Measurements from ENCODE around the gene CSNK1A1L. TPM values are rescaled to one million over a fixed set of nuclear protein-coding genes. Genes with fewer than 3 reads are reported as not detected.

The CSNK1A1L gene
- total and polyA plus RNA-seq, 2 of the 4 experiments (the other 2 are of a cell fraction), result not detected

GRCh38 chr13:37085606-37086005 is 19.9 kb downstream of the CSNK1A1L start:
- intact Hi-C loops (cut with micrococcal nuclease) (no loop called here), dilution Hi-C loops (cut with HindIII; ENCODE audit: low sequenced_read_pairs, unreplicated experiment) (no loop called here), in situ Hi-C loops (cut with MboI; ENCODE audit: low sequenced_read_pairs) (loop anchor here (25.0 kb wide), 2 partner anchors 952 to 1127 kb away; no protein-coding TSS in a partner anchor)
- Histone ChIP-seq H3K9me3 (ENCODE audit: control insufficient read depth, insufficient read depth, low read length) (no peaks in the 10 kb centered on the region), H3K27ac (ENCODE audit: insufficient read depth, low read length) (no peak overlapping the region), H2AK5ac (ENCODE audit: low read depth, low read length) (no peak overlapping the region), H3K36me3 (ENCODE audit: control insufficient read depth, insufficient read depth, low read length) (no peaks in the 10 kb centered on the region), H2AFZ (replicated peaks; ENCODE audit: low read length, poor library complexity) (no peak overlapping the region), H3K23ac (ENCODE audit: low read depth, low read length) (no peak overlapping the region), H3K4me1 (ENCODE audit: control insufficient read depth, insufficient read depth, low read length) (no peaks in the 10 kb centered on the region), H2BK120ac (ENCODE audit: low read depth, low read length) (no peak overlapping the region), H4K8ac (ENCODE audit: low read depth in 2 of 2, low read length in 2 of 2) (no peak overlapping the region), H3K79me1 (ENCODE audit: low read depth in 1 of 2, low read length in 2 of 2) (no peaks in the 10 kb centered on the region), H3K18ac (ENCODE audit: low read depth, low read length) (no peak overlapping the region), H4K20me1 (ENCODE audit: insufficient read depth, low read length) (no peaks in the 10 kb centered on the region), H3K14ac (replicated peaks; ENCODE audit: low read depth, low read length) (no peak overlapping the region), H3K56ac (ENCODE audit: extremely low read depth, insufficient read depth, low read length) (no peak overlapping the region), H3K4me2 (ENCODE audit: low read depth, low read length) (no peak overlapping the region), H2BK20ac (ENCODE audit: low read depth, low read length) (no peak overlapping the region), H2AK9ac (replicated peaks; ENCODE audit: low read depth, low read length, poor library complexity) (no peak overlapping the region), H2BK15ac (ENCODE audit: low read depth, low read length) (no peak overlapping the region), H3K9ac (ENCODE audit: low read depth, low read length) (no peak overlapping the region), H3K27me3 (ENCODE audit: control insufficient read depth, insufficient read depth, low read length) (peaks cover 6% of the 10 kb centered on the region; the same call in 1 of the 2 replicates), H3K4me3 (ENCODE audit: insufficient read depth, low read depth, low read length) (no peak overlapping the region), H4K91ac (ENCODE audit: insufficient read depth, low read depth, low read length) (no peak overlapping the region), H3K9me1 (ENCODE audit: insufficient read depth, low read length) (no peaks in the 10 kb centered on the region), H3K4ac (ENCODE audit: low read depth, low read length) (no peak overlapping the region), H4K5ac (ENCODE audit: low read depth, low read length) (no peak overlapping the region), H2BK5ac (ENCODE audit: low read depth, low read length, poor library complexity, severe bottlenecking) (no peak overlapping the region)
- DNase-seq (no peak), ATAC-seq (ENCODE audit: low read depth) (no peak)
- no TSS peak for BruUV-seq (replicated peaks)
- TF ChIP-seq CTCF (conservative IDR thresholded peaks at IDR 0.05; ENCODE audit: low read depth, low read length) (no peak), RCOR1 (IDR thresholded peaks at IDR 0.05; ENCODE audit: insufficient replicate concordance, low read length) (no peak), POLR2A (IDR thresholded peaks at IDR 0.05; ENCODE audit: low read depth, low read length) (no peak), RAD21 (IDR thresholded peaks at IDR 0.05; ENCODE audit: low read length) (no peak), FOS (IDR thresholded peaks at IDR 0.05; ENCODE audit: low read depth, low read length) (no peak), CEBPB (IDR thresholded peaks at IDR 0.05; ENCODE audit: low read depth, low read length) (no peak), SMC3 (IDR thresholded peaks at IDR 0.05; ENCODE audit: low read depth, low read length) (no peak), USF2 (IDR thresholded peaks at IDR 0.05; ENCODE audit: low read depth, low read length) (no peak), MAZ (IDR thresholded peaks at IDR 0.05; ENCODE audit: borderline replicate concordance, low read depth, low read length) (no peak), NFE2L2 (IDR thresholded peaks at IDR 0.05; ENCODE audit: low read depth, low read length) (no peak), RFX5 (IDR thresholded peaks at IDR 0.05; ENCODE audit: low read depth, low read length) (no peak), CHD1 (IDR thresholded peaks at IDR 0.05; ENCODE audit: low read depth, low read length) (no peak), BHLHE40 (IDR thresholded peaks at IDR 0.05; ENCODE audit: low read depth, low read length) (no peak), MXI1 (IDR thresholded peaks at IDR 0.05; ENCODE audit: borderline replicate concordance, low read depth, low read length) (no peak), ELK1 (IDR thresholded peaks at IDR 0.05; ENCODE audit: borderline replicate concordance, low read depth, low read length) (no peak), MAFK (IDR thresholded peaks at IDR 0.05; ENCODE audit: low read depth, low read length) (no peak)
- POLR2A ChIA-PET (ENCODE audit: unreplicated experiment), result no interaction called here
- CTCF ChIA-PET, result no interaction called here
- no CpG with 5 or more reads among the region's 2 CpGs for WGBS, 2 experiments (ENCODE audit: extremely low coverage in 2 of 2, insufficient read length in 1 of 2)

All from IMR-90 (cell line).